ENCODE measurements around the gene HAS3.

DNA sequence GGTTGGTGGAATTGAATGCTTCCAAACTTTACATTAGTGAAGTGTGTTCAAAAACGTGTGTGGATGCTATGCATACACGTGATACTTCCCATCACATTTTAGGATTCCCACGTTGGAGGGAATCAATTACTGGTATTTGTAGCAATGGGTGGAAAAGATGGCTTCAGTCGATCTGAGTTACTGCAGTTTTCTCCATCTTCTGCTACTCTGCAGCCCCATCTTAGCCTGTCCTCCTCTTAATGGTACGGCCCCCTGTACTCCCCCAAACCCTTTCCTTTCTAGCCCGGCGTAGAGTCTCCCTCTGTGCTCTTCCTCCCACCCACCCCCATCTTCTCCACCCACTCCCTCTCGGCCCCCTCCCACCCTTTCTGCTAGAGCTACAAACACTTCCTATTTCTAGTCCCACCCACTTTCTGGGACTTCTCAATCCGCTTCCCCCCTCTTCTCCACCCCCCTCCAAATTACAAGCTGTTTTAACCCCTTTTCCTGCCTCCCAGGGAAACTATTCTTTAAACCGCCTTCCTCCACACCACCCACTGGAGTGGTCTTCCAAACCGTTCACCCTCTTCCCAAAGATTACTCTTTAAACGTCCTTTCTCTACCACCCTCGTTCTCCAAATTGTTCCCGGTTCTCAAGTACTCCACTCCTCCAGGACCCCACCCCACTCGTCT, 25.9 kb downstream of the HAS3 start:
- TF ChIP-seq POLR2A (IDR thresholded peaks at IDR 0.05): no peak
- TF ChIP-seq, protein P1, sequence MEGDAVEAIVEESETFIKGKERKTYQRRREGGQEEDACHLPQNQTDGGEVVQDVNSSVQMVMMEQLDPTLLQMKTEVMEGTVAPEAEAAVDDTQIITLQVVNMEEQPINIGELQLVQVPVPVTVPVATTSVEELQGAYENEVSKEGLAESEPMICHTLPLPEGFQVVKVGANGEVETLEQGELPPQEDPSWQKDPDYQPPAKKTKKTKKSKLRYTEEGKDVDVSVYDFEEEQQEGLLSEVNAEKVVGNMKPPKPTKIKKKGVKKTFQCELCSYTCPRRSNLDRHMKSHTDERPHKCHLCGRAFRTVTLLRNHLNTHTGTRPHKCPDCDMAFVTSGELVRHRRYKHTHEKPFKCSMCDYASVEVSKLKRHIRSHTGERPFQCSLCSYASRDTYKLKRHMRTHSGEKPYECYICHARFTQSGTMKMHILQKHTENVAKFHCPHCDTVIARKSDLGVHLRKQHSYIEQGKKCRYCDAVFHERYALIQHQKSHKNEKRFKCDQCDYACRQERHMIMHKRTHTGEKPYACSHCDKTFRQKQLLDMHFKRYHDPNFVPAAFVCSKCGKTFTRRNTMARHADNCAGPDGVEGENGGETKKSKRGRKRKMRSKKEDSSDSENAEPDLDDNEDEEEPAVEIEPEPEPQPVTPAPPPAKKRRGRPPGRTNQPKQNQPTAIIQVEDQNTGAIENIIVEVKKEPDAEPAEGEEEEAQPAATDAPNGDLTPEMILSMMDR (IDR thresholded peaks at IDR 0.05 in 4 of 5, conservative IDR thresholded peaks at IDR 0.05 in 1 of 5): no peak

All from gastrocnemius medialis (tissue), 4 donors.